ENCODE results near the gene CPSF4L.

The CPSF4L gene

GRCh38 chr17:73224663-73225305 lies 36.9 kb downstream of the CPSF4L start:
- no peaks in the 10 kb centered on the region for H3K9me3 ChIP-seq (replicated peaks; ENCODE audit: insufficient read depth, low read length)
- H3K4me1 ChIP-seq (ENCODE audit: low read length) = no peaks in the 10 kb centered on the region; the same call in 1 of the 2 replicates
- no peaks in the 10 kb centered on the region for H3K36me3 ChIP-seq (replicated peaks; ENCODE audit: insufficient read depth, low read length)
- no peaks in the 10 kb centered on the region for H3K27me3 ChIP-seq (replicated peaks; ENCODE audit: insufficient read depth, low read length)
- H3K27ac ChIP-seq (ENCODE audit: low read length) = no peak overlapping the region
- no peak for DNase-seq
- no peaks in the 10 kb centered on the region for H4K20me1 ChIP-seq (ENCODE audit: insufficient read depth, low read length)
- H3K9ac ChIP-seq (ENCODE audit: low read length) = no peak overlapping the region
- no peak overlapping the region for H2AFZ ChIP-seq (ENCODE audit: low read length)
- H3K4me2 ChIP-seq (ENCODE audit: low read depth, low read length) = no peak overlapping the region
- no peak for TF ChIP-seq EZH2phosphoT487 (IDR thresholded peaks at IDR 0.05; ENCODE audit: low read length)
- no peak for TF ChIP-seq CTCF (IDR thresholded peaks at IDR 0.05; ENCODE audit: low read length)
- TF ChIP-seq EZH2 (optimal IDR thresholded peaks at IDR 0.05; ENCODE audit: low read depth, low read length) = no peak
- no peaks in the 10 kb centered on the region for H3K9me2 ChIP-seq (replicated peaks; ENCODE audit: insufficient read depth, low read length)
- no peak overlapping the region for H3K4me3 ChIP-seq (ENCODE audit: low read length)
- no peaks in the 10 kb centered on the region for H3F3A ChIP-seq (ENCODE audit: insufficient read depth, low read length)
- peaks cover 58% of the 10 kb centered on the region for H3K79me2 ChIP-seq (ENCODE audit: low read length)

- Histone ChIP-seq H3K27me3 (replicated peaks; ENCODE audit: insufficient read depth, low read length) (no peaks in the 10 kb centered on the region), H3K4me2 (ENCODE audit: low read depth, low read length) (no peak overlapping the region), H3K79me2 (ENCODE audit: low read length) (peaks cover 52% of the 10 kb centered on the region), H3F3A (ENCODE audit: insufficient read depth, low read length) (no peaks in the 10 kb centered on the region), H3K4me3 (ENCODE audit: low read length) (no peak overlapping the region), H2AFZ (ENCODE audit: low read length) (no peak overlapping the region), H3K36me3 (replicated peaks; ENCODE audit: insufficient read depth, low read length) (no peaks in the 10 kb centered on the region), H3K9ac (ENCODE audit: low read length) (no peak overlapping the region), H3K27ac (ENCODE audit: low read length) (no peak overlapping the region), H3K9me2 (replicated peaks; ENCODE audit: insufficient read depth, low read length) (no peaks in the 10 kb centered on the region), H3K4me1 (ENCODE audit: low read length) (no peaks in the 10 kb centered on the region; the same call in 1 of the 2 replicates), H3K9me3 (replicated peaks; ENCODE audit: insufficient read depth, low read length) (no peaks in the 10 kb centered on the region), H4K20me1 (ENCODE audit: insufficient read depth, low read length) (no peaks in the 10 kb centered on the region)
- DNase-seq = no peak
- TF ChIP-seq CTCF (IDR thresholded peaks at IDR 0.05; ENCODE audit: low read length) = no peak
- TF ChIP-seq EZH2phosphoT487 (IDR thresholded peaks at IDR 0.05; ENCODE audit: low read length) = no peak
- no peak for TF ChIP-seq EZH2 (optimal IDR thresholded peaks at IDR 0.05; ENCODE audit: low read depth, low read length)
Measured at GRCh38 chr17:73224237-73224636, 37.4 kb downstream of the CPSF4L start.

GRCh38 chr17:73223626-73224230 lies 38.0 kb downstream of the CPSF4L start:
- Histone ChIP-seq H3K9me3 (replicated peaks; ENCODE audit: insufficient read depth, low read length) (no peaks in the 10 kb centered on the region), H3K4me2 (ENCODE audit: low read depth, low read length) (no peak overlapping the region), H3K9ac (ENCODE audit: low read length) (no peak overlapping the region), H3K27ac (ENCODE audit: low read length) (no peak overlapping the region), H3F3A (ENCODE audit: insufficient read depth, low read length) (no peaks in the 10 kb centered on the region), H3K4me1 (ENCODE audit: low read length) (no peaks in the 10 kb centered on the region; the same call in 1 of the 2 replicates), H2AFZ (ENCODE audit: low read length) (no peak overlapping the region), H3K9me2 (replicated peaks; ENCODE audit: insufficient read depth, low read length) (no peaks in the 10 kb centered on the region), H3K79me2 (ENCODE audit: low read length) (peaks cover 47% of the 10 kb centered on the region), H3K4me3 (ENCODE audit: low read length) (no peak overlapping the region), H4K20me1 (ENCODE audit: insufficient read depth, low read length) (no peaks in the 10 kb centered on the region), H3K36me3 (replicated peaks; ENCODE audit: insufficient read depth, low read length) (no peaks in the 10 kb centered on the region), H3K27me3 (replicated peaks; ENCODE audit: insufficient read depth, low read length) (no peaks in the 10 kb centered on the region)
- DNase-seq = no peak
- TF ChIP-seq EZH2 (optimal IDR thresholded peaks at IDR 0.05; ENCODE audit: low read depth, low read length) (no peak), CTCF (IDR thresholded peaks at IDR 0.05; ENCODE audit: low read length) (no peak), EZH2phosphoT487 (IDR thresholded peaks at IDR 0.05; ENCODE audit: low read length) (no peak)

All from MM.1S (cell line).